K562 (cell line): ENCODE data around the gene NT5C.

ENCODE experiments used
- BDP1 ChIP-seq: IDR thresholded peaks from 3 replicates; pipeline ENCODE4 v1.6.1; 2011; ENCODE audit not compliant: insufficient read length, insufficient read depth
- CREM ChIP-seq: IDR thresholded peaks from 2 replicates; pipeline ENCODE4 v1.6.1; 2014; ENCODE audit warnings: antibody characterized with exemption, low read depth
- CTCF ChIP-seq, 3 experiments: IDR thresholded peaks in 2 of 3; conservative IDR thresholded peaks in 1 of 3; 2 replicates each; pipeline ENCODE4 v1.5.1; 2011 to 2012; ENCODE audit warnings: low read length in 3 of 3, mild to moderate bottlenecking in 3 of 3, control low read depth in 2 of 3, improper control_type of control experiment in 1 of 3, inconsistent platforms in 1 of 3, low read depth in 1 of 3, mixed read lengths in 1 of 3, moderate library complexity in 1 of 3; ENCODE audit not compliant: insufficient read depth in 2 of 3
- LARP7 ChIP-seq: fragments of 450-650 bp; IDR thresholded peaks from 2 replicates; pipeline ENCODE4 v1.6.1; 2016
- MLX ChIP-seq, 2 experiments: fragments of 450-650 bp in 1 of 2; sonication (generic) in 1 of 2; formaldehyde crosslinking; conservative IDR thresholded peaks; 2 replicates each; pipeline versions ENCODE4 v1.4.0 to v1.8.1; 2020 to 2022; ENCODE audit warnings: mild to moderate bottlenecking in 1 of 2, missing genetic modification reagents in 1 of 2
- NR1H2 ChIP-seq: sonication (generic); formaldehyde crosslinking; IDR thresholded peaks from 2 replicates; pipeline ENCODE4 v1.4.0; 2020; ENCODE audit warnings: mild to moderate bottlenecking, missing genetic modification reagents
- OTX1 ChIP-seq: fragments of 450-650 bp; formaldehyde crosslinking; IDR thresholded peaks from 2 replicates; pipeline ENCODE4 v1.4.0; 2022; ENCODE audit warnings: mild to moderate bottlenecking
- RBFOX2 ChIP-seq: fragments of 200-400 bp; formaldehyde crosslinking; IDR thresholded peaks from 2 replicates; pipeline ENCODE4 v1.6.1; 2017; ENCODE audit warnings: low read depth, mild to moderate bottlenecking, low read length, moderate library complexity
- RFX5 ChIP-seq: IDR thresholded peaks from 2 replicates; pipeline ENCODE4 v1.6.1; 2011; ENCODE audit warnings: low read depth, mild to moderate bottlenecking, improper control_type of control experiment, low read length
- SREBF2 ChIP-seq: sonication (generic); formaldehyde crosslinking; IDR thresholded peaks from 2 replicates; pipeline ENCODE4 v1.4.0; 2020; ENCODE audit warnings: mild to moderate bottlenecking, missing genetic modification reagents
- ZBTB2 ChIP-seq: fragments of 450-650 bp; IDR thresholded peaks from 2 replicates; pipeline ENCODE4 v1.6.1; 2016; ENCODE audit warnings: antibody characterized with exemption
- ZFP30 ChIP-seq: fragments of 250-450 bp; sonication (Bioruptor Pico); IDR thresholded peaks from 2 replicates; pipeline ENCODE4 v1.8.0; 2022; ENCODE audit warnings: moderate library complexity, mild to moderate bottlenecking, inconsistent platforms, borderline replicate concordance

GRCh38 chr17:75176625-75177024, 45.1 kb upstream of the NT5C start:
- TF ChIP-seq OTX1 (CRISPR knock-in tag) = no peak
- TF ChIP-seq CREM = no peak
- no peak for TF ChIP-seq CTCF (IDR thresholded peaks at IDR 0.05 in 2 of 3, conservative IDR thresholded peaks at IDR 0.05 in 1 of 3; ENCODE audit: insufficient read depth in 2 of 3, low read depth in 1 of 3, low read length in 3 of 3)
- TF ChIP-seq MLX (CRISPR knock-in tag; conservative IDR thresholded peaks at IDR 0.05) = no peak
- no peak for TF ChIP-seq NR1H2 (CRISPR knock-in tag)
- no peak for TF ChIP-seq LARP7
- no peak for TF ChIP-seq BDP1
- TF ChIP-seq RBFOX2 = no peak
- TF ChIP-seq SREBF2 = no peak
- no peak for TF ChIP-seq ZFP30
- no peak for TF ChIP-seq ZBTB2
- no peak for TF ChIP-seq RFX5
